Mesangial cell (primary cell): ENCODE measurements around the gene LIN28A. TPM values are rescaled to one million over a fixed set of nuclear protein-coding genes. Genes with fewer than 3 reads are reported as not detected.

Experiments used
- total RNA-seq: library from RNA; depleted of rRNA; stranded (reverse); fragments of >200 nt; gene quantifications from 2 replicates; pipeline ENCODE4 v1.2.3, GENCODE V29; 2015

Gene LIN28A
- 0.38 TPM in 1 of 2 replicates, not detected in the other for total RNA-seq

GRCh38 chr1:26410706-26411623 lies at the start of gene LIN28A:
LIN28A (plus strand) TSS chr1:26410817; CDS start chr1:26410892, 75 bp downstream.

GRCh38 chr1:26372611-26373010 lies 38.0 kb upstream of the LIN28A start, which contains the start of gene ZNF683:
ZNF683 (minus strand) TSS chr1:26372750; CDS start chr1:26368571, 4,179 bp downstream.

GRCh38 chr1:26431979-26432695 lies 21.5 kb downstream of the LIN28A start, which contains the start of gene DHDDS:
DHDDS (plus strand) TSS chr1:26432321; CDS start chr1:26432946, 625 bp downstream.

GRCh38 chr1:26472320-26472900 lies 61.8 kb downstream of the LIN28A start, which contains the start of gene HMGN2:
HMGN2 (plus strand) TSS chr1:26472440; CDS start chr1:26472613, 173 bp downstream.

Other genes starting within 250 kb of the LIN28A start
- not detected in 2 replicates for gene C1orf232, start 241.9 kb upstream of the LIN28A start, total RNA-seq
- gene ZNF593, start 240.9 kb upstream of the LIN28A start, total RNA-seq: 103 and 117 TPM in 2 replicates
- 0.13 TPM in 1 of 2 replicates, not detected in the other for gene ZNF593OS, start 239.0 kb upstream of the LIN28A start, total RNA-seq
- gene CNKSR1, start 233.3 kb upstream of the LIN28A start, total RNA-seq: 1.5 and 3.4 TPM in 2 replicates
- gene CATSPER4, start 220.2 kb upstream of the LIN28A start, total RNA-seq: not detected in 2 replicates
- gene CEP85, start 176.6 kb upstream of the LIN28A start, total RNA-seq: 4.9 and 17.8 TPM in 2 replicates
- 121 and 161 TPM in 2 replicates for gene SH3BGRL3, start 130.7 kb upstream of the LIN28A start, total RNA-seq
- gene UBXN11, start 104.2 kb upstream of the LIN28A start, total RNA-seq: 3.6 and 8.7 TPM in 2 replicates
- gene CD52, start 92.9 kb upstream of the LIN28A start, total RNA-seq: not detected in 2 replicates
- gene CRYBG2, start 56.7 kb upstream of the LIN28A start, total RNA-seq: 0.16 and 0.25 TPM in 2 replicates
- gene ZNF683, start 38.1 kb upstream of the LIN28A start, total RNA-seq: not detected in 2 replicates
- 33.6 and 39.7 TPM in 2 replicates for gene DHDDS, start 21.5 kb downstream of the LIN28A start, total RNA-seq
- gene HMGN2, start 61.6 kb downstream of the LIN28A start, total RNA-seq: 149 and 379 TPM in 2 replicates
- gene RPS6KA1, start 118.9 kb downstream of the LIN28A start, total RNA-seq: 30.4 and 36.5 TPM in 2 replicates